HG03354 (cell line): Measurements from ENCODE around the gene ZFP36L2.

Experiments used
- ATAC-seq: cut with Tn5 transposase; IDR thresholded peaks from one replicate; pipeline ENCODE4 v1.9.1; 2021; ENCODE audit warnings: mild to moderate bottlenecking; ENCODE audit not compliant: unreplicated experiment, poor library complexity, severe bottlenecking

The ZFP36L2 gene

DNA sequence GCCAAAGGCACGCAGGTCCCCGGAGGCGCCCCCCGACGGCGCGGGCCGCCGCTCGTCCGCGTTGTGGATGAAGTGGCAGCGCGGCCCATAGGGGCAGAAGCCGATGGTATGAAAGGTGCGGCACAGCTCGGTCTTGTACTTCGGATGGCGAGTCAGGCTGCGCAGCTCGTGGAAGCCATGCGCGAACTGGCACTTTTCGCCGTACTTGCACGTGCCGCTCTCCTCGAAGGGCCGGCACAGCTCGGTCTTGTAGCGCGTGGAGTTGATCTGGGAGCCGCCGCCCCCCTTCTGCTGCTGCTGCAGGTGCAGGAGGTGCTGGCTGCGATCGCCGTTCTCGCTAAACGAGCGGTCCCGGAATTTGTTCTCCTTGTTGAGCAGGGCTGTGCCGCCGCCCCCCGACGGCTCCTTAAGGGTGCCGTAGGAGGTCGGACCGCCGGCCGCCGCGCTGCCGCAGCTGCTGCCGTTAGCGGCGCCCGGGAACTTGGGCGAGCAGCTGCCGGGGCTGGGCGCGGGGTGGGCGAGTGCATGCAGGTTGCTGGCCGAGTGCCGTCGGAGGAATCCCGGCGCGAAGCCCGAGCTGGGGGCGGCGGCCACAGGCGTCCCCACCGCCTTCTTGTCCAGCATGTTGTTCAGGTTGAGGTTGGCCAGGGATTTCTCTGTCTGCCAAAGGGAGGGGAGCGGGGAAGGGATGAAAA, 1.2 kb downstream of the ZFP36L2 start:
- no peak for ATAC-seq

DNA sequence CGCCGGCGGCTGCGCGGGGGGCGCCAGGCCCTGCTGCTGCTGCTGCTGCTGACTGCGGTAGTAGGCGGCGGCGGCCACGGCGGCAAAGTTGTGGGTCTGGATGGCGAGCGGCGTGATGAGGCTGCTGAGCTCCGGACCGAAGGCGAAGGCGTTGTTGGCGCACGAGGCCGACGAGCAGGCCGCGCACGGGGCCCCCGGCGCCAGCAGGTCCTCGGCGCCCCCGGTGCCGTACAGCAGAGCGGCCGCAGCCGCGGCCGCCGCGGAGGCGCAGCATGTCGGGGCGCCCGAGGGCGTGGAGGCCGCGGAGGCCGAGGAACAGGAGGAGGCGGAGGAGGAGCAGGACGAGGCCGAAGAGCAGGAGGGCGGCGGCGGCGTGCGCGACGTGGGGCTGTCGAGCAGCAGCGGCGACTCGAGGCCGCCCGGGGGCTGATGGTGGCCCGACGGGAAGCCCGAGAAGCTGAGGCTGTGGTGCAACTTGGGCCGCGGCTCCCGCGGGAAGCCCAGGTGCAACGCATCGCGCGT, 1.8 kb downstream of the ZFP36L2 start:
- no peak for ATAC-seq

DNA sequence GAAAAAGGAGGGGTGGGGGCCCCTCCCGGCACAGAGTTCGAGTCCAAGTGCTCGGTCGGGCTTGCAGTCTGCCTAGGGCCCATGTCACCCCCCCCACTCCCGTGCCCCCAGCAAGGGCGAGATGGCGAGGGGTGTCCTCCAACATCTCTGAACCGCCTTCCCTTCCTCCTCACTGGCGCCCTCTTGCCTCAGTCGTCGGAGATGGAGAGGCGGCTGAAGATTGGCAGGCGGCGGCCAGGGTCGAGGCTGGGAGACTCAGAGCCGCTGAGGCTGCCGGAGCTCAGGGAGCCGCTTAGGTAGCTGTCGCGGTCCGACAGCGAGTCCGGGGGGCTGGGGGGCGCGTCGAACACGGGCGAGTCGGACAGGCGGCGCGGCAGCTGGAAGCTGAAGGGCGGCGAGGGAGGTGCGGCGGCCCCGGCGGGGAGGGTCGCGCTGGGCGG, 2.3 kb downstream of the ZFP36L2 start:
- no peak for ATAC-seq

DNA sequence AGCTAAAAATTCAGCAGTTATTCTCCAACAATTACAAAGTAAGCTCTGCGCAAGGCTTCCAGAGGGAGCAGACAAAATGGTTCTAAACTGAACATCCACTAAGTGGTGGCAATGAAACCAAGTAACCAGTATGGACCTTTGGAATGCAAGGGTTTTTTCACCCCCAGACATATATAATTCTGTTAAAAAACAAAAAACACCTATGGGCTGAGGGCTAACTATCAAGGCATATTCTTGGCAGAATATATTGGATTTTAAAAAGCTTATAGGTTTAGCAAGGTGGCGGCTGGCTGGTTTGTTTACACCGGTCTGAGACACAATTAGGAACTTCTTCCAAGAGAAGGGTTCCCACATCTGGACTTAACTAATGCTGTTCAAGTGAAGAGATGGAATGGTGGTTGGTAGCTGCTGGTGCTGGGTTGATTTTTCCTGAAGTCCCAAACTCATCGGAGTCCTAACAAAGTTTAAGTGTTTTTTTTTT, 2.8 kb downstream of the ZFP36L2 start:
- no peak for ATAC-seq

DNA sequence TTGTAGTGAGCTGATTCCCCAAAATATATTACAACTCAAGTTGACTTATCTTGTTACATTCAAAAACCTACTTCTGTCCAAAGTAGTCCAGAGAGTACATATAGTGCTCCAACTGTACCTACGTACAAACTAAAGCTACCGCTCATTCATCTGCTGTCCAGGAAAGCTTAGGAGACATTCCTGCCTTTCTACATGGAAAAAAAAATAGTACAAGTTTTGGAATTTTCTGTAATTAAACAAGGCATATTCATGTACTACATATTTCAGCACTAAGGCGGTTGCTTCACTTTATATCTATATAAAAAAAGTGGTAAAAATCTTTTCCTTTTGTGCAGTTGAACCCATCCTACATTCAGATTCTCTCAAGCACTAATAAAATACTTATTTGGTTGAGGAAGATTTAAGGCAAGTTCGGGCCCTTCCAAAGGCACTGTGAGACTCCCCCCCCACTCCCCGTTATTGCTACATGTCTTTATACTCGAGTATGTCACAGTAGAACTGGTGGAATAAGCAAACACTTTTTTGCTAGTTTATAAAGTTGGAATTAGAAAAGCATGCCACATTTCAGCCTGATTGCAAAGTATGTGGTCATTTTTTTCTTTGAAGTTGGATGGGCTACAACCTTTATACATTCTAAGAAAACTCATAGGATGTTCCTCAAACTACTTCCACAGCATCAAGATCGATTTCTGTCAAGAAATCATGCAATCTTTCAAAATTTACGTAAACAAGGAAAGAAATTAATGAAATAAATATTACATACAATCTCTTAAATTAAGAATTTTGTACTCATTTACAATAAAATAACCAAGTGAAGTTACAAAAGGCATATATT, 3.7 kb downstream of the ZFP36L2 start:
- ATAC-seq, result no peak

DNA sequence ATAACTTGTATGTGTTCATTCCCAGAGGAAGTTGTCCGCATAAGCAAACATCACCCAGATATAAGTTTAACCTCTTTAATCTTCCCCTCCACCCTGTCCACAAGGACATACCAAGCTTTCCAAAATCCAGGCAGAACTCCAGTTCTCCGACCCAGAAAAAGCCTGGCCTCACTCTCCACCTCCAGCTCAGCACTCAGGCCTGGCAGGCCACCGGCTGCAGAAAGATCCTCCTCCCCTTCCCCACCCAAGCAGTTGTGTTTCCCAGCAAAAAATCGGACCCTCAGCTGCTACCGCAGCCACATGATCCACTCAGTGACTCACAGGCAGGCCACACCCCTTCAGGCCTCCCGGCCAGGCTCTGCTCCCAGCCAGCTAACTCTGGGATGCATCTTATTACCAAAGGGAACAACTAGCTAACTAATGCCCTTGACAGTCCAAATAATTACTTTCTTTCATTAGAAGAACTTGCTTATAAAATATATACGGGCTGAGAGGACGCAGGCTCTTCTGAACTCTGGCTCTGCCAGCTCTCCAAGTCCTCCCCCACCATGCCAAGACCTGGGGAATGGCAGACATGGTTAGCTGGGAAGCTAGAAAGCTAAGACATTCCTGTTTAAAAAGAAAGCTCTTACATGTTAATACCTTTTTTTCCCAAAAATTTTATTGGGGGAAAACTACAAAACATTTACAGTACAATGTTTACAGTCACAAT, 4.5 kb downstream of the ZFP36L2 start:
- no peak for ATAC-seq

DNA sequence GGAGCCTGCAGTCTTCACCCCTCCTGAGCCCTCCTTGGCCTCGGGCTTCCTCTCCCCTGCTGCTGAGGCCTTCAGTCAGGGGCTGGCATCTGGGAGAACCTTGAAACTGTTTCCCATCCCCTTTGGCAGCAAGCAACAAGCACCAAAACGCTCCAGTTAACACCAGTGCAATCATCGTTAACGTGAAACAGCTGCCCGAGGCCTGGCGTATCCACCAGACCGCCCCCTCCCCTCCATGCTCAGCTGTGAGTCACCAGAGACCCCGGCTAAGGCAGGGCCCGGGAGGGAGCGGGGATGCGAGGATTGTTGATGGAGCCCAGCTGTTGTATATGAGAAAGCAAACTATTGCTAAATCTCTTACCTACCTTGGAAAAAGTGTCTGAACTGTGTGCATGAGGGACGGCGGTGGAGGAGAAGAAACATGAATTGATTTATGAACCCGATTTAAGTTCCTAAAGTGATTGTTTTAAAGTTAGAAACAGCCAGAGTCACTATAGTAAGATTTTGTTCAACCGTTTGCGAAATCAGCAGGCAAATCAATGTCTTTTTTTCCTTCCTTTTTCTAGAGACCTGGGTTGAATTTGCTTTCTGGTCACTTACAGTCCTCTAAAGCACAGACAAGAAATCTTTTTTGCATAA, 5.2 kb downstream of the ZFP36L2 start:
- no peak for ATAC-seq

DNA sequence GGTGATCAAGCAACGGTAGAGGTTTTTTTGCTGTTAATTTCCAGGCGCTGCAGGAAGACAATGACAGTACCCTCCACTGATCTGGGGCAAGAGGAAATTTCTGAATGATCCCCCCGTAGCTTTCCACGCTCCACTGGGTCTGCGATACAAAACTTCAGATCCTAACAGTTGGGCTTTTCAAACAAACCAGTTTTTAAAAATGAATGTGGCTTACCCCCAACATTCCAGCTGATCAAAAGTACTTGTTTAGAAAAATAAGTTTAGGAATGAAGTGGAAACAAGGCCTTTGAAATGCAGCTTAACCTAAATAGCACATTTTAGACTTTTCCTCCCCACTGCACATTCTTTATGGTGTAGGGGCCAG, 5.7 kb downstream of the ZFP36L2 start:
- ATAC-seq, result no peak

DNA sequence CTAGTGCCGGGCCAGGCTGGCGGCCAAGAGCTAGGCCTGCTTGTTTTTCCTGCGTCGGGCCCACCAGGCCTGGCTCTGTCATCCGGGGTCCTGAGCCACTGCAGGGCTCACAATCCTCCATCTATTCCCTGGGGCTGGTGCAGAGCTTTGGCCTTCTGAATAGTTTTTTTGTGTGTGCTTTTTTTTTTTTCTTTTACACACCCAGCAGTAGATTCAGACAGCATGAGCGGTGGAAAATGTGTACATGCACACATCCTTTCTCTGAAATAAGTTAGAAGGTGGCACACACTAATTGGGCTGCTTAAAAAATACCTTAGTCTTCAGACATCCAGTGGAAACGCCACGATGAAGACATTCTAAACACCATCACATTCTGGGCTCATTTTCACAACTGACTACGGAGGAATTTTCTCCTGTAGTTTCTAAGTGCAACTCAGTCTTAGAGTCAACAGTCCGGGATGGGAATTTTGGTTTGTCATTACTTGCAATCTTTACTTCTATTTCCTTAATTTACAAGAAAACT, 6.1 kb downstream of the ZFP36L2 start:
- ATAC-seq, result no peak

DNA sequence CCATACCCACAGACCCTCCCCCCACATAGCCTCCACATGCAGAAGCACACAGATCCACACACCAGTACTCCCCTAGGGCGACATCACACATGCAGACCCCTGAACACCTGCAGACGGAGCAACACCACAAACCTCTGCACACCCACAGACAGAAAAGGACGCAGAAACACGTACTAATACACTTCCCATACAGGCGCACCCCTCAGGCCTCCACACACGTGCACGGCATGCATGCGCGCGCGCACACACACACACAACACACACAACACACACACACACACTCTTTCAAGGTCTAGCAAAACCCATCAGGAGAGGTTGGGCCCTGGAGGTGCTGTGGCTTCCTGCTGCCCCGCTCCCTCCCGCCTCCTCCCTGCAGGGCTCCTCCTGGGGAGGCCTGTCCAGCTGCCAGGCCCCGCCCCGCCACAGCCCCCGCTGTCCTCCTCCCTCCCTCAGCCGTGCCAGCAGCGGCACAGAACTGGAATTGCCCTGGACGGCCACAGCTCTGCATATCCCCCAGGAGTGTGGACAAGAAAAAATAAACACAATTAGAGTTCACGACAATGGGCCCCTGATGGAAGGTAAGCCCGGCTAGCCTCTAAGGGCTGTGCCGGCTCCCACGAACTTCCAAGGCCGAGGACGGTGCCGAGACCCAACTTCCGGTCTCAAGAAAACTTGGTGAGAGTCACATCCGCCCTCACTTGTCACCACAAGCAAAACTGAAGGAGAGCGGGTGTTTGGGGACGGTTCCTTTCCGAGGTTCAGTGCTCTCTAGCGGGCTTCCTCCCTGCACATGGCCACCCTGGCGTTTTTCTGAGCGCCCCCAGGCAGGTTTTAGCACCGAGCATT, 6.8 kb downstream of the ZFP36L2 start:
- ATAC-seq, result peak; percentile 58

DNA sequence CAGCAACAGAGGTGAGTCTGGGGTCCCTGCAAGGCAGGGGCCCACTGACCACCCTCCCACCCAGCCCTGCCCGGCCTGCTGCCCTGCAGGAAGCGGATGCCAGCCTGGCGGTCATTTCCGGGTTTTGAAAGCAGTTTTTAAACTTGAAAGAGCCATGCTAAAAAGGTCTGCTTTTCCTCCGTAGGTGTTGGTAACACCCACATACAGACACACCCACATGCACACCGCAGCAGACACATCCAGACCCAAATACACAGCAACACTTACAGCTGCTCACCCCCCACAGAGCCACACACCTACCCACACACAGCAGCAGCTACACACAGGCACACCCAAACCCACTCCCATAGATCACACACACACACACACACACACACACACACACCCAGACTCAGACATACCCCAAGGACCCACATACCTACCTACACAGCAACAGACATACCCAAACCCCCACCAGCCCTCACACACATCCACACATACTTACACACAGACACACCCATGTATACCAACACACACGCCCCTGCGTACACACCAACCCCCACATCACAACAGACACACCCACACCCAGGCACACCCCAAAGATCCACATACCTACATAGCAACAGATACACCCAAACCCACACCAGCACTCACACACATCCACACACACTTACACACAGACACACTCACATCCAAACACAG, 7.6 kb downstream of the ZFP36L2 start:
- ATAC-seq, result peak; percentile 35

DNA sequence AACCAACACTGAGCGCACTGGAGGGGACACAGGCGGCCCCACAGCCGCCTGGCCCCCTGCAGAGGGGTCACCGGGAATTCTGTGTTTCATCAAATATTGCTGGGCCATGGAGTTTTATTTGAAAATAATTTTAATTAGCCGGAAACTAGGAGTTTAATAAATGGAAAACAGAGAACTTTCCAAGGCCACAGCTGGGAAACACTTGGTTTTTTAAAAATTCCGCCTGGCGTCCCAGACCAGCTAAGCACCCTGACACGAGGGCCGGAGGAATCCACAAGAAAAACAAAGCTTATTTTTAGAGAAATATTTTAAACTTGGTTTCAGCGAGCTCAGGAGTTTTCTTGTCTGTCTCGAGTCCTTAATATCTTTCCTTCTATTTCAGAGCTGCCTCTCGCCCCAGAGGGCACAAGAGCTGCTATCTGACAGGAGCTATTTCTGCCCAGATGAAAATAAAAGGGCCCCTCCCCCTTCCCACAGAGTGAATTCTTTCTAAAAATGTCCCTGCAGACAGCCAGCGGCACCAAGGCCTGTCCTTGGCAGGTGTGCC, 8.2 kb downstream of the ZFP36L2 start:
- no peak for ATAC-seq

DNA sequence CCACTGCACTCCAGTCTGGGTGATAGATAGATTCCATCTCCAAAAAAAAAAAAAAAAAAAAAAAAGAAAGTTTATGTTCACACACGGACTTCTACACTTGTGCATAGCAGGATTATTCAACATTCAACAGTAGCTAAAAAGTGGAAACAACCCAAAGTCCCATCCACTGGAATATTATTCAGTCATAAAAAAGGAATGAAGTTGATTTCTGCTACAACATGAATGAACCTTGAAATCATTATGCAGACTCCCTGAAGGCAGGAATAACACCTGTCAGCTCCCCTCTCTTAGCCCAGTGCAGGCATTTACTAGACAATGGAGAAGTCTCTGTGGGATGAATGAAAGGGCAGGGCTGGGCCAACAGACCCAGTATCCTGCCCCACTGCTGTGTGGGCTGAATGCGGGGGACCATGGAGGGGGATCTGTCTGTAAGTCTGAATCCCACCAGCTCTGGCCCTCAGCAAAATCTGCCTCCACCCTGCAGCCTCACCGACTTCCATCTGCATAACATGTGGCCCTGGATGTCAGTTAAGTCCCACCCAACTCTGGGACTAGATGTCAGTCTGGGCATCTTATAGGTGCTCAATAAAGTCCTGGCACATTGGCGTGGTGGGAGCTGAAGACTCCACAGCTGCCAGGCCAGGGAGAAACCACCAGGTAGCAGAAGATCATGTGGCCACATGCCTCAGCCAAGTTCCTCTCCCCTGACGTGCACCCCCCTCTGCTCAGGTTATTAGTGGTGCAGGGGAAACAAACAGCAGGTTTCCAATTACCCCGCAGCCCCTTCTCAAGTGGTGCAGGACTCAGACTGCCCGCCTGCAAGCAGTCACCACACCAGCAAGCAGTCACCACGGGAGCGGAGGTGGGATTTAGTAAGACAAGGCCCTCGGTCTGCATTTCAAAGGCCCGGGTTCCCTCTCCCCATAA, 8.9 kb downstream of the ZFP36L2 start:
- ATAC-seq, result no peak

DNA sequence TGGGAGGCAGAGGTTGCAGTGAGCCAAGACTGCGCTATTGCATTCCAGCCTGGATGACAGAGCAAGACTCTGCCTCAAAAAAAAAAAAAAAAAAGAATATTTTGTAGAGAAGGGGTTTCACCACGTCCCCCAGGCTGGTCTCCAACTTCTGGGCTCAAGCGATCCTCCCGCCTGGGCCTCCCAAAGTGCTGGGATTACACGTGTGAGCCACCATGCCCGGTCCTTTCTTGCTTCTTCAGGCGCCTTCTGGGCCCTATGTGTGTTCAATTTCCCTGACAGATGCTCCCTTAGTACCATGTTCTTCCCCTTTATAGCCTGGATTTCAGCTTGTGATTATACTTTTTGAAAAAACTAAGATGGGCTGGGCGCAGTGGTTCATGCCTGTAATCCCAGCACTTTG, 9.8 kb downstream of the ZFP36L2 start:
- ATAC-seq, result no peak

DNA sequence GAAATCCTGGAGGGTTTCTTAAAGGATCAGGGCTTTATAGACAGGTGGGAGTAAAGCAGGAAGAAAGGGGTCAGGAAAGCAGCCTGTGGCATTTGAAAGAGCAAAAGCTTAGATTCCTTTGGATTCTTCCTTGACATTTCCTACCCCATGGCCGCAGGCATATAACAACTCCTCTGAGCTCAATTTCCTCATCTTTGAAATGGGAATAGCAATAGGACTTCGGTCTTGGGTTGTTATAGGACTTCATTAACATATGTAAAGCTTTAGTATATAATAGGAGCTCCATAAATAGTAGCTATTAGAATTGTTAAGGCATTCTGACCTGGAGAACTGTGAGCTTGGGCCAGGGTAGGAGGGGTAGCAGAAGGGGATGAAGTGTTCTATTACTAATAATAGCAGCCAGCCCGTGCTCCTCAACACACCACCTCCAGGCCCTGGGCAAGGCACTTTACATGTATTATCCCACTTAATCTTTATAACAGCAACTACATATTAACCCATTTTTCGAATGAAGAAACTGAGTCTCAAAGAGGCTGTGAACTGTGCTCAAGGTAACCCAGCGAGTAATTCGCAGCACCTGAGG, 10.6 kb downstream of the ZFP36L2 start:
- no peak for ATAC-seq

DNA sequence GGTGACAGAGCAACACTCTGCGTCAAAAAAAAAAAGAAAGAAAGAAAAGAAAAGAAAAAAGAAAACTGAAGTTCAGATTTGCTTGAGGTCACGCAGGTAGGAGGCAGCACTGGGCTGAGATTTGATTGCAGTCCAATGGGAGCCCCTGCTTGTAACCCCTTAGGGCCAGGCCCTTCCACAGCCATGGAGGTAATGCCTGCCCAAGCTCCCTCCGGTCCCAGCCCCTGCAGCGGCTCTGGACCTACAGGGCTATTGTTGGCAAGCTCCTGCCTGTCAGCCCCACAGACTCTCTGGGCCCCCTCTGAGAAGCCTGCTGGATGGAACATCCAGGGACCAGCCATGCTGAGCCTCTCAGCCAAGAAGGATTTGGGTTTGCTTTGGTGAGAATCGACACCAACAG, 12.2 kb downstream of the ZFP36L2 start:
- no peak for ATAC-seq

DNA sequence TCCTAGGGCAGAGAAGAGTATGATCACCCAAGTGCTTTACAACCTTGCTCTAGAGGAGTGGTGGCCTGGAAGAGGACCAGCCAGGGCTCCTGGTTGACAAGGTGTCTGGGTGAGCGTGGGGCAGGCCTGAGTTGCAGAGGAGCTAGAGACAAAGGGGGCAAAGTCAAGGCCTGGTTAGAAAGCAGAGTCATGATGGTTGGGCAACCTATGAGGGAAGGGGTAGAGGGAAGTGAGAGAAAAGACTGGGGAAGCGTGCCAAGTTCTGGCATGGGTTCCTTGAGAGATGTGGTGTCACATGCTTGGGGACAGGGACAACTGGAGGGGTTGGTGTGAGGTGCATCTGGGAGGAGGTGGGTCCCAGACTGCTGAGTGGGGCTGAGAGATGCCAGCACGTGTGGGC, 13.5 kb downstream of the ZFP36L2 start:
- no peak for ATAC-seq
